ENCODE measurements around the gene COA1. TPM values are rescaled to one million over a fixed set of nuclear protein-coding genes. Genes with fewer than 3 reads are reported as not detected.
A peak's percentile ranks its signal among the peaks of the same experiment; 100 is the strongest.

The COA1 gene
- total and polyA plus RNA-seq, 9 of the 15 experiments (the other 6 are each of a cell fraction or from before 2014, with no cell fraction given), result 98.9 to 463 (median 181) TPM

DNA sequence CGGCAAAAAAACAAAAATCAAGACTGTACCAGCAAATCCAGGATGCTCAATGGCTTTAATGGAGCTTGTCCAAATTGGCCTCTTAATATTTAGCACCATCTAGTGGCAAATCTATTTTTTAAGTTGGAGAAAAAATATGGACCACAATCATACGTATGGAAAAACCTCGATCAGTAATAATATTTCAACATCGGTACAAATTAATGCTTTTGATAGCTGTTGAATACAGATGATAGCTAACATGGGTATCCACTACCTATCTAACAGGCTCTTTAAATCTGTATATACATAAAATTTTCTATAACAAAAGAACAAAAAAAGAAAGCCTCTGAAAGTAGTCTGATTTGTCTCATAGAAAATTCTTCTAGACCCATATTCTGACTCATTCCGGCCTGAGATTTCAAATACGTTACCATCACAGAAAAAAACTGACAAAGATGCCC, 29.2 kb downstream of the COA1 start (continued):
- TF ChIP-seq, protein P1, sequence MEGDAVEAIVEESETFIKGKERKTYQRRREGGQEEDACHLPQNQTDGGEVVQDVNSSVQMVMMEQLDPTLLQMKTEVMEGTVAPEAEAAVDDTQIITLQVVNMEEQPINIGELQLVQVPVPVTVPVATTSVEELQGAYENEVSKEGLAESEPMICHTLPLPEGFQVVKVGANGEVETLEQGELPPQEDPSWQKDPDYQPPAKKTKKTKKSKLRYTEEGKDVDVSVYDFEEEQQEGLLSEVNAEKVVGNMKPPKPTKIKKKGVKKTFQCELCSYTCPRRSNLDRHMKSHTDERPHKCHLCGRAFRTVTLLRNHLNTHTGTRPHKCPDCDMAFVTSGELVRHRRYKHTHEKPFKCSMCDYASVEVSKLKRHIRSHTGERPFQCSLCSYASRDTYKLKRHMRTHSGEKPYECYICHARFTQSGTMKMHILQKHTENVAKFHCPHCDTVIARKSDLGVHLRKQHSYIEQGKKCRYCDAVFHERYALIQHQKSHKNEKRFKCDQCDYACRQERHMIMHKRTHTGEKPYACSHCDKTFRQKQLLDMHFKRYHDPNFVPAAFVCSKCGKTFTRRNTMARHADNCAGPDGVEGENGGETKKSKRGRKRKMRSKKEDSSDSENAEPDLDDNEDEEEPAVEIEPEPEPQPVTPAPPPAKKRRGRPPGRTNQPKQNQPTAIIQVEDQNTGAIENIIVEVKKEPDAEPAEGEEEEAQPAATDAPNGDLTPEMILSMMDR (IDR thresholded peaks at IDR 0.05 in 2 of 3, conservative IDR thresholded peaks at IDR 0.05 in 1 of 3; ENCODE audit: insufficient read depth in 2 of 3, low read depth in 1 of 3, low read length in 3 of 3), result peak; percentile 46 to 79 (median 50); a peak in 4 of 6 replicates
- TF ChIP-seq EZH2 (IDR thresholded peaks at IDR 0.05; ENCODE audit: borderline replicate concordance, low read depth, low read length), result no peak
- peak; percentile 77 to 84 for TF ChIP-seq RAD21 (CRISPR knock-in tag; conservative IDR thresholded peaks at IDR 0.05 in 1 of 2, IDR thresholded peaks at IDR 0.05 in 1 of 2)
- TF ChIP-seq SAFB (IDR thresholded peaks at IDR 0.05; ENCODE audit: borderline replicate concordance, low read depth, low read length), result no peak
- TF ChIP-seq ARID2 (IDR thresholded peaks at IDR 0.05), result 0 out of 2 replicates have a peak, but pooled peaks have one; percentile 36

DNA sequence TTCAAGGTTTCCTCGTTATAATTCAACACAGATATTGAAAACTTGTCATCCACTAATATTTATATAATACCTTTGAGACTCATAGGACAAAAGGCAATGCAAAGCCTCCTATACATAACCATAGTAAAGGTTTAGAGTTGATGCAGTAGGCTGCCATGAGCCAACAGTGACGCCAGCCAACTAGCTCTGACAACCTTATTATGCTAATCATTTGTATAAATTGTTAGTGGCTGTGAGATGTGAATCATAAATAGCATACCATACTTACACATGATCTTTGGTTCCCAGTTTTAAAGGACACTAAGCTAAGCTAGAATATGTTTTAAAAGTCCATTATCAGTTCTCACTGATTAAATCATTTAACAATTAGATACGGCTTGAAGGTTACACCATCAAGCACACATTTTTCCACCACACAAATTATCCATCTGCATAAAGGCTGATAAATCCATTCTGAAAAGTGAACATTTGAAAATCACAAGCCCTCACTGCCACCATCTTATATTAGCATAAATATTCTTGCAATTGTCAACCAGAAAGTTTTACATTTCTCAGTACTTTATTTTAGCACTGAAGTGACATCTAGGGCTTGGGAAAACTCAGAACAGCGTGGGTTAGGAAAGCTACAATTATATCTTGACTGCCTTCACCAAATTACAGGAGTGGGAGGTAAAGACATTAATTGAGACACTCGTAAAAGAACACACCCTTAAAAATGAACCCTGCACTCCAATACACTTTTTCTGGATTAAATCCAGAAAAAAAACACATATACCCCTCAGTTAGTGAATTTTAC, 30.7 kb downstream of the COA1 start:
- no peak for ATAC-seq
- Histone ChIP-seq H4K20me1 (replicated peaks; ENCODE audit: control insufficient read depth, insufficient read depth, low read length) (peaks cover 10% of the 10 kb centered on the region; the same call in 1 of the 2 replicates), H2AFZ (ENCODE audit: low read depth, low read length) (no peak overlapping the region), H3K4me2 (ENCODE audit: insufficient read depth, low read length) (no peak overlapping the region), H3K9me1 (ENCODE audit: control insufficient read depth, insufficient read depth, low read length) (no peaks in the 10 kb centered on the region), H3K27me3 (ENCODE audit: control insufficient read depth in 2 of 2, insufficient read depth in 2 of 2, low read length in 2 of 2) (no peaks in the 10 kb centered on the region), H3K36me3 (ENCODE audit: control insufficient read depth, insufficient read depth, low read length) (no peaks in the 10 kb centered on the region), H3K4me1 (replicated peaks in 1 of 2; ENCODE audit: control insufficient read depth in 2 of 2, insufficient read depth in 2 of 2, low read length in 2 of 2) (no peaks in the 10 kb centered on the region), H3K9ac (ENCODE audit: insufficient read depth in 1 of 2, low read depth in 2 of 2, low read length in 2 of 2) (no peak overlapping the region), H3K79me2 (ENCODE audit: control insufficient read depth, insufficient read depth, low read length) (peaks cover 82% of the 10 kb centered on the region), H3K27ac (ENCODE audit: extremely low read depth, low read depth, low read length) (no peak overlapping the region), H3K4me3 (no peak overlapping the region), H3K9me3 (replicated peaks; ENCODE audit: control insufficient read depth, insufficient read depth, low read depth, low read length) (no peaks in the 10 kb centered on the region)
- BruUV-seq (replicated peaks), result no TSS peak
- CTCF ChIA-PET (ENCODE audit: low intra/inter-chr PET ratio), result interaction anchor here (1.8 kb wide), 1 partner anchor 120 kb away, joined by 7 read pairs; no protein-coding TSS in a partner anchor
- POLR2A ChIA-PET, result interaction anchor here (1.1 kb wide), 2 partner anchors 19 to 101 kb away, joined by 3 read pairs; no protein-coding TSS in a partner anchor
- in situ Hi-C loops (cut with MboI) (no loop called here), intact Hi-C loops (cut with micrococcal nuclease) (no loop called here)
- FAIRE-seq, result no peak
- DNase-seq (ENCODE audit: extremely low read depth in 1 of 4, low spot score in 3 of 4), result no peak
- 85% methylated on average over 5 of the region's 5 CpGs for WGBS (ENCODE audit: insufficient coverage, low coverage, missing lambda C conversion rate)
- no peak for TF ChIP-seq ZFP36 (IDR thresholded peaks at IDR 0.05; ENCODE audit: low read depth, low read length, partially characterized antibody)
- TF ChIP-seq, protein P2, sequence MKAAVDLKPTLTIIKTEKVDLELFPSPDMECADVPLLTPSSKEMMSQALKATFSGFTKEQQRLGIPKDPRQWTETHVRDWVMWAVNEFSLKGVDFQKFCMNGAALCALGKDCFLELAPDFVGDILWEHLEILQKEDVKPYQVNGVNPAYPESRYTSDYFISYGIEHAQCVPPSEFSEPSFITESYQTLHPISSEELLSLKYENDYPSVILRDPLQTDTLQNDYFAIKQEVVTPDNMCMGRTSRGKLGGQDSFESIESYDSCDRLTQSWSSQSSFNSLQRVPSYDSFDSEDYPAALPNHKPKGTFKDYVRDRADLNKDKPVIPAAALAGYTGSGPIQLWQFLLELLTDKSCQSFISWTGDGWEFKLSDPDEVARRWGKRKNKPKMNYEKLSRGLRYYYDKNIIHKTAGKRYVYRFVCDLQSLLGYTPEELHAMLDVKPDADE (conservative IDR thresholded peaks at IDR 0.05; ENCODE audit: control insufficient read depth, low read depth, low read length), result no peak
- no peak for TF ChIP-seq CHD2 (IDR thresholded peaks at IDR 0.05; ENCODE audit: low read depth, low read length)
- TF ChIP-seq BCL6 (CRISPR knock-in tag; IDR thresholded peaks at IDR 0.05), result no peak
- TF ChIP-seq, protein P3, sequence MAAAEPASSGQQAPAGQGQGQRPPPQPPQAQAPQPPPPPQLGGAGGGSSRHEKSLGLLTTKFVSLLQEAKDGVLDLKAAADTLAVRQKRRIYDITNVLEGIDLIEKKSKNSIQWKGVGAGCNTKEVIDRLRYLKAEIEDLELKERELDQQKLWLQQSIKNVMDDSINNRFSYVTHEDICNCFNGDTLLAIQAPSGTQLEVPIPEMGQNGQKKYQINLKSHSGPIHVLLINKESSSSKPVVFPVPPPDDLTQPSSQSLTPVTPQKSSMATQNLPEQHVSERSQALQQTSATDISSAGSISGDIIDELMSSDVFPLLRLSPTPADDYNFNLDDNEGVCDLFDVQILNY (CRISPR knock-in tag; IDR thresholded peaks at IDR 0.05), result no peak
- TF ChIP-seq MEIS2 (IDR thresholded peaks at IDR 0.05; ENCODE audit: partially characterized antibody), result no peak
- TF ChIP-seq, protein P4, sequence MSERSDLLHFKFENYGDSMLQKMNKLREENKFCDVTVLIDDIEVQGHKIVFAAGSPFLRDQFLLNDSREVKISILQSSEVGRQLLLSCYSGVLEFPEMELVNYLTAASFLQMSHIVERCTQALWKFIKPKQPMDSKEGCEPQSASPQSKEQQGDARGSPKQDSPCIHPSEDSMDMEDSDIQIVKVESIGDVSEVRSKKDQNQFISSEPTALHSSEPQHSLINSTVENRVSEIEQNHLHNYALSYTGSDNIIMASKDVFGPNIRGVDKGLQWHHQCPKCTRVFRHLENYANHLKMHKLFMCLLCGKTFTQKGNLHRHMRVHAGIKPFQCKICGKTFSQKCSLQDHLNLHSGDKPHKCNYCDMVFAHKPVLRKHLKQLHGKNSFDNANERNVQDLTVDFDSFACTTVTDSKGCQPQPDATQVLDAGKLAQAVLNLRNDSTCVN (CRISPR knock-in tag; IDR thresholded peaks at IDR 0.05), result no peak
- no peak for TF ChIP-seq SMARCA5 (IDR thresholded peaks at IDR 0.05)
